HTR-8/SVneo (cell line): ENCODE measurements around the gene GCN1.
A peak's percentile ranks its signal among the peaks of the same experiment; 100 is the strongest.

ENCODE experiments used
- DNase-seq: peaks from one replicate; pipeline ENCODE4 v3.0.0; 2011; ENCODE audit warnings: low spot score, mixed read lengths; ENCODE audit not compliant: insufficient read length
- FAIRE-seq: peaks from 2 replicates; lab custom pipeline; 2011; peaks lifted over from hg19 to GRCh38; lab: Jason Lieb, UNC

GCN1 gene

DNA sequence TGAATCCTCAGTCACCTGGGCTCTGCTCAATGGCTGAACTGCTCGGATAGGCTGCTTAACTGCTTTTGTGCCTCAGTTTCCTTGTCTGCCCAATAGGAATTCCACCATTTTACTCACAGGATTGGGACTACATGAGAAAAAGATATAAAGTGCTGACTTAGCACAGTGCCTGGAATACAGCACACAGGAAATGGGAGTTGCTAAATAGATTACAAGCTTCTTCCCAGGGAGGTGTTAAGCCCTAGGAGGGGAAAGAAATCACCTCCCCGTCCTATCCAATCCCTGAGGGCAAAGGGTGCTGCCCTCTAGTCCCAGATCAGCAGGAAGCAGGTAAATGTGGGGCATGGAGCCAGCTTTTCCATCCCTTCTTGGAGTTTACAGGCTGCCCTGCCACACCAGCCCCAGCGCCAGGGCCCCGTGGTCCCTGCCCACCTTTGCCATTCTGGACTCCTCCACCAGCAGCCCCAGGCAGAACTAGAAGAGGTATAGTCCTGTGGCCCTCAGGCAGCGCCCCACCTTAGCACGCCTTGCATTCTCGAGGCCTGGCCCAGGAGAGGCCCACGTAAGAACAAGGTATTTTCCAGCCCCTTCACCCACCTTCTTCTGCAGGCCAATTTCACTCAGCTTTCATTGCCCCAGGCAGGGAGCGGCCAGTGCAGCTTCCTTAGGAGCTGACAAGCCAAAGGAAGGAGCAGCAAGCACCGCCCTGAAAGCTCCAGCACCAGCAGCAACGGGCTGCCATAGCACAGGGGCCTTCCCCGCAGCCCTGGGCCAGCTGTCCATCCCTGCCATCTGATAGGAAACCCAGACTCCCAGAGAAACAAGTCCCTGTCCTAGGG is 35.2 kb upstream of the GCN1 start:
- no peak for DNase-seq
- FAIRE-seq, result no peak

- FAIRE-seq, result no peak
- DNase-seq, result no peak
These were observed 34.6 kb upstream of the GCN1 start for GRCh38 chr12:120229071-120229486.

GRCh38 chr12:120228291-120229070 is 34.0 kb upstream of the GCN1 start:
- peak; percentile 60 for FAIRE-seq
- DNase-seq, result peak; percentile 86

DNA sequence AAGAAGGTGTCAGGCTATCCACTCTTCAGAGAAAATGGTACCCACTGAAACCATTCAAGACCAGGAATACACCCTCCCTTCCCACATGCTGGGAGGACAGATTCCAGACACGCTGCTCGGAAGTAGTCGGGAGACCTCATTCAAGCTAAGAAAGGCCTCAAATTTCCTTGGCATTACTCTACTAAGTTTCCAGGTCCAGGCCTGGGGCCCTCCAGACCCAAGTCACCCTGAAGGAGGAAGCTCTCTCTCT is 33.5 kb upstream of the GCN1 start:
- DNase-seq, result no peak
- no peak for FAIRE-seq

DNA sequence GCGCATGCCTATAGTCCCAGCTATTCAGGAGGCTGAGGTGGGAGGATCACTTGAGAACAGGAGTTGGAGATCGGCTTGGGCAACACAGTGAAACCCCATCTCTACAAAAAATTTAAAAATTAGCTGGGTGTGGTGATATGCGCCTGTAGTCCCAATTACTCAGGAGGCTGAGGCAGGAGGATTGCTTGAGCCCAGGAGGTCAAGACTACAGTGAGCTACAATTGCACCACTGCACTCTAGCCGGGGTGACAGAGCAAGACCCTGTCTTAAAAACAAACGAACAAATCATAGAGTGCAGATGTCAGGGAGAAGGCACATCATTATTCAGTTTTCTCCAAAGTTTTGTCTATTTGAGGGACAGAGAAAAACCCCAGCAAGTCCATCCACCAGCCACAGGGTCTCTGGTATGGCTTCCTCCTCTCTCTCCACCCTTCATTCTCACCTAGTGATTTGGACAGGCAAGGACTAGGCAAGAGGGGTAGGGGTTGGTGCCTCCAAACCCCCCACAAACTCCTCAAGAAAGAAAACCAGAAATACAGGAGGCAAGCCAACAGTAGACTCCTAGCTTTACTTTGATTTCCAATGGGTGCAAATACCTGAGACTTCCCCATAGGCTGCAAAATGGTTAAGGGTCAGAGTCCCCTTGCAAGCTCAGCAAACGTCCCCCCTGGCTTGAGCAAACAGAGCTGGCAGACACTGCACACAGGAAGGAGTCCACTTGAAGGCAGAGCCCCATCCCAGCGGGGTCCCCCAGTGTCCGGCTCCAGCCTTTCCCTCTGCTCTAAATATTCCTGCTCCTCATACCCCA is 32.9 kb upstream of the GCN1 start:
- no peak for FAIRE-seq
- DNase-seq, result no peak

DNA sequence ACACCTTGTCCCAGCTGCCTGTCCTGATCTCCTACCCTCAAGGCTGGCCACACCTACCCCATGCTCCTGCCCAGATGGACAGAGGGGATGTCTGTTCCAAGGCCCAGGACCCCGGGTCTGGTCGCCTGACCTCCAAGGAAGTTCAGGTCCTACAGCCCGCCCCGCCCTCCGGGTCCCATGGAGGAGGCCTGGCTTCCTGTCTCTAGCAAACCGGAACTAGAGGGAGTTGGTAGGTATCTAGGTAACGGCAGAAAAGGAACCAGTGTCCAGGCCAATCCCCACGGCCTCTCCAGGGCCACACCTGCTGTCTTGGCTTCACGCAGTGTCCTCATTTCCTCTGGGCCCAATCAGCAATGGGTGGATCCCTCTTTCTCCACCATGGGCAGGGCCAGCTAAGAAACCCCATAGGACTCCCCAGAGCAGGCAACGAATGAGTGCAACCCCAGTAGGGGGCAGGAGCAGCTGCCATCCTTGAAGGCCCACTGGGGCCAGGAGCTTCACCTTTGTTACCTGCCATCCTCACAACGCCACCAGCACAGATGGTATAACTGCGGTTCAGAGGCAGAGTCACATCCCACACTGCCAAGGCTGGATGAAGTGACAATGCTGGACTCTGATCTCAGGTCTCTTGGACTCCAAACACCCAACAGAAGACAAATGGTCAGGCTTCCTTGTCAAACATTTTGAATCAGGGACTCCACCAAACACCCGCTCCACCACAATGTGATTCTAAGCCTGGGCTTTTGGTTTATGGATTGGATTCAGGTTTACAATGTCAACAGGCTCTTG is 31.5 kb upstream of the GCN1 start:
- no peak for DNase-seq
- FAIRE-seq, result no peak

DNA sequence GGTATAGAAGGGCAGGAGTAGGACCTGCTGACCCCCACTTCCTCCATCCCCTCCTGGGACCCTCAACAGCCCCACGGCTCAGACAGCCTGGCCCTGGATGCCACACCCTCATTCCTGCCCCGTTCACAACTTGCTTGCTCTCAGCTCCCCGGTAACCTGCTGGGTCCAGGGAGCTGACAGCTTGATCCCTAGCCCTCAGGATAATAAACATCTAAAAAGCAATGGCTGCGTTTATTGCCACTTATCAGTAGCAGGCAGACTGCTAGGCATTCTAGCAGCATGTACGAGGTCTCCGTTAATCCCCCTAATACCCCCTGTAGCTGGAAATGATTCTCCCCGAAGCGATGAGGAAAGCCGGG is 30.7 kb upstream of the GCN1 start:
- DNase-seq, result no peak
- no peak for FAIRE-seq

GRCh38 chr12:120224304-120225199 is 30.0 kb upstream of the GCN1 start:
- no peak for DNase-seq
- no peak for FAIRE-seq

- FAIRE-seq, result no peak
- no peak for DNase-seq
These were observed 29.2 kb upstream of the GCN1 start for GRCh38 chr12:120223458-120224303.

DNA sequence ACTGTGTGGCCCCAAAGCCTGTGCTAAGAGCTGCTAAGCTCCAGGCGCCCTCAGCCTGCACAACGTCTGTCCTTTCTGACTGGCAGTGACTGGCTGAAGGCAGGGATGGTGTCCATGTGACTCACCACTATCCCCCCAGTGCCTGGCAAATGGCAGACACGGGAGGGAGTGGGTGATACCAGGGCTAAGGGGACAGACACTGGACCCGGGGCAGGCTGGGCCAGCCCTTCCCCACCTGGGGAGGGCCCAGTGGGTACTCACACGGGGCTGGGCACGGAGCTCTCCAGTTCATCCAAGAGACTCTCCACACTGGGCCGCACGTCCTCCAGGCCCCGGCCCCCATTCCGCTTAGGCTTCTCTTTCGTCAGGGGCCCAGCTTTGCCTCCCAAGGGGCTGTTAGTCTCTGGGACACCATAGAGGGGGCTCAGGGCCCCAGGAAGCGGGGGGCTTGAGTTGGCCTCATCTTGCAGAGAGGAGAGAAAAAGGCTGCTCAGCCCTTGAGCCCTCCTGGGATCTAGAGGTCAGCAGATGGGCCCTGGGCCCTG is 27.8 kb upstream of the GCN1 start:
- DNase-seq (no peak), FAIRE-seq (no peak)

- FAIRE-seq (no peak), DNase-seq (no peak)
These were observed 27.0 kb upstream of the GCN1 start for GRCh38 chr12:120221576-120221900.

- FAIRE-seq, result peak; percentile 36
- DNase-seq, result no peak
These were observed 26.5 kb upstream of the GCN1 start for GRCh38 chr12:120220838-120221575.

DNA sequence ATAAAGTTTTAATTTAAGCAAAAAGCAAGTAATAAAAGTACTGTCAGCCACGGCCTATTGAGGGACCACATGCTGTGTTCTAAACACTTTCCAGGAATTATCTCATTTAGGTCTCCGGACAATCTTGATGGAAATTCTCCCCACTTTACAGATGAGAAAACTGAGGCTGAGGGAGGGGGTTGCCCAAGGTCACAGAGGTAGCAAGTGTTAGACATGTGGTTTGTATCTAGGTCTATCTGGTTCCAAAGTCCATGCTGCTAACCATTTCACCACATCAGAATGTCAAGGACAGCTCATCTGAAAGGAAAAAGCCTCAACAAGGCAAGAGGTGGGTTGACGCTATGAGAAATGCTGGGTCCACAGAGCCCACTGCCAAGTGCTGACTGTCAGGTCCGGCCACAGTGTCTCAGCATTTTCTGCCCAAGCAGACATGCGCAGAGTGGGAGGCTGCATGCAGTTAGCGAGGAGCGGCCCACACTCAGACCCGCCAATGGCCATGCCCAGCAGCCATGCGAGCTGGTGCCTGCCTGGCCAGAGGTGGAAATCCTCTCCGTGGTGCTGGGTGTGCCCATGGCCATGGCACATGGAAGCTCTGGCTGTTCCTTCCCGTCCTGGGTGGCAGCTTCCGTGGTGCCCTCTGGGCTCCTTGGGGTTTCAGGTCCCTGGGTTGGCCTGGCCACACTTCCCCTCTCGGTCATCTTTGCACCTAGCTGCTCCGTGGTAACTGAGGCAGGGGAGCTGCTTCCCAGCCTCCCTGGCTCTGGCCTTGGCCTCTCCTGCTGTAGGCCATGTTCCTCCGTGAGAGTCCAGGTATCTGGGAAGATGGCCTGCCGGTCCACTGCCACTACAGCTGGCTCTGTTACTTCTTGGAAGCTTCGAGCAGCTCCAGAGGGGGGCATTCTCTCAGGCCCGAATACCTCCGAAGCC is 24.4 kb upstream of the GCN1 start:
- no peak for DNase-seq
- no peak for FAIRE-seq

DNA sequence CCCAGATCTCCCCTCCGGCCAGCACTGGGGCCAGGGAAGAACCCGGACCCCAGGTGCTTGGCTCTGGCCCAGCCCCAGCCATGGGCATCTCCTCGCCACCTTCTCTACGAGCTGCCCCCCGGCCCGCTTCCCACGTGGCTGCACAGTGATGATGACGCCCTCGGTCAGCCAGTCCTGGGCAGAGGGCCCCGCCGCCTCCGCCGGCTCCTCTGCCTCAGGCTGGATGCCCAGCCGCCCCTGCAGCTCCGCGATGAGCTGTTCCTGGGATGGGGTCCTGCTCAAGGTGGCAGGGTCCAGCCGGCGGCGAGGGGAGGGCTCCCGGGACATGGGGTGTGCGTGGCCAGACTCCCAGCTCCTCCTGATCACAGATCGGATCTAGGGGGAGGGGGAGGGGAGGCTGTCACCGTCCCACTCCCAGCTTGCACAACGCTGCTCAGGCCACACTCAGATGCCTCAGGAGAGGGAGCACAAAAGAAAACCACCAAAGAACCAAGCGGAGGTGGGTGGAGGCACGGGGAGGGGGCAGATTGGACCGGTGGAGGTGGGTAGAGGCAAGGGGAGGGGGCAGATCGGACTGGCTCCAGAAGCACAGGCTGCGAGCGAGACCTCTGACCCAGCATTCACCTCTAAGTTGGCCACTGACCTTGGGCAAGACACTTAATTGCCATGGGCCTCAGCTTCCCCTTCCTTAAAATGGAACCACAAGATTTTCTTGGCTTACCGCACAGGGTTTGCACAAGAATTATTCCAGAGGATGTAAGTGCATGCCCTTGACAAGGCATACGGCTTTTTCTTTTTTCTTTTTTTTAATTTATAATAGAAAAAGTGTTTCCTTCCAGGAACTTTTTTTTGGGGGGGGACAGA is 22.5 kb upstream of the GCN1 start:
- FAIRE-seq, result no peak
- no peak for DNase-seq
